ENCODE measurements around the gene PPP2R5A.
"Not testable (repeated sequence)": the region's sequence is repeated elsewhere in the genome, so short reads cannot be mapped to it uniquely, and the experiment has no call there.

Gene PPP2R5A

DNA sequence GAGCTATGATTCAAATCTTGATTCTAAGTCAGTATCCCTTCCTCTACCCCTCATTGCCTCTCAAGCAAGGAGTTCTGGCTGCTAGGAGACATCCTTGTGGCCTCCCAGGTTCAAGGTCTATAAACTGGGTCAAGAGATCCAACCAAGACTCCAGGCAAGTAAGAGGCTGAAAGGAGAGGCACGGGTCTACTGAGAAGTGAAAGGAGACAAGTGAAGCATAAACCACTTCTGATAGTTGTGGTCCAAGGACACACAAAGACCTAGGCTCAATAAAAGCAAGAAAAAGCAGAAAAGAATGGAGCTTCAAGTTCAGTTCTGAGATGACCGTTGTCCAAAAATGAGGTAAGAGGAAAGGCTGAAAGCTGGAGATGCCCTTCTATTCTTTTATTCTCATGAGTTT is 17.8 kb upstream of the PPP2R5A start:
- no peak for DNase-seq (ENCODE audit: low read depth)

DNA sequence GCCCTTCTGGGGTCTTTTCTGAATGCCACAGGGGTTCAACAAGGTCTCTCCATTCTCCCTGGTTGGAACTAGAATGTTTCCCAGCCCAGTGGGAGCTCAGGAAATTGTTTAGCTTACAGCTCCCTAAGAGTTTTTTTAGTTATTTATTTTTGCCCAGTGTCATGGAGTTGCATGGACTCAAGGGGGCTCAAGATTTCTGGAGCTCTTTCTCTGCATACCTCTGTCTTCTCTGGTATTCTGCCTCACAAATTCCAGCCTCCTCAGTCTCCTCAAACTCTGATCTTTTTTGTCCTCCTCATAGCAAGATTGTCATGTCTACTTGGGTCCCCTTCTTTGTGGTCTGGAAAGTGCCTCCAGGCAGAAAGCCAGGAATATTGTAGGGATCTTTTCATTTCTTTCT is 15.9 kb upstream of the PPP2R5A start:
- no peak for DNase-seq (ENCODE audit: low read depth)

DNA sequence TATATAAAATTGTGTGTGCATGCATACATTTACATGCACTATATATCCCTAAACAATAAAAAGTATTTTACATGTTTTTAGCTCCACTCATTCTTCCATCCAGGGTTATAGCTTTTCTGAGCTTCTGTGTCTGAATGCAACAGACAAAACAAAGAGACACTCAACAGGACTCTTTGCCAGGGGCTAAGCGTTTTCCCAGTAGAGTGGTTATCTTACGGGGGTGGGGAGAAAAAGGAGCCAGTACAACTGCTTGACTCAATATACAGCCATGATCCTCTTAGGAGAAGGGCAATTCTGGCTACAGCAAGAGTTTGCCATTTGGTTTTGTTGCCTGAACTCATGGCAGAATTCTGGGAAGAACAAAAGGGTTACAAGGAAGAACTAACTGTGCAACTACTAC is 14.6 kb upstream of the PPP2R5A start:
- no peak for DNase-seq (ENCODE audit: low read depth)

DNA sequence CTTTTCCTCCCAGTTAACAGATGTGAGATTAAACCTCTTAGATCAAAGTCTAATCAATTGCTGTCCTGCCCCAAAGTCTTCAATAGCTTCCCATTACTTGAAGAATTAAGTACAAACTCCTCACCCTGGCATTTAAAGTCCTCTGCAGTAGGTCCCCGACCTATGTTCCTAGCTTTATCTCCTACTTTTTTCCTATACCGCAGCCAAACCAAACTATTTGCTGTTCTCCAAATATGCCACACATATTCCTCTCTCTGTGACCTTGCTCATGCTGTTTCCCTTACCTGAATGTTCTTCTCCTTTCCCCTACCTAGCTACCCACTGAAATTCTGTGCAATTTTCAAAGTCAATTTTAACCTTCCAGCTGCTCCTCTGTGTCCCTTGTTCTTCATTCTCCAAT is 14.0 kb upstream of the PPP2R5A start:
- DNase-seq (ENCODE audit: low read depth): no peak

DNA sequence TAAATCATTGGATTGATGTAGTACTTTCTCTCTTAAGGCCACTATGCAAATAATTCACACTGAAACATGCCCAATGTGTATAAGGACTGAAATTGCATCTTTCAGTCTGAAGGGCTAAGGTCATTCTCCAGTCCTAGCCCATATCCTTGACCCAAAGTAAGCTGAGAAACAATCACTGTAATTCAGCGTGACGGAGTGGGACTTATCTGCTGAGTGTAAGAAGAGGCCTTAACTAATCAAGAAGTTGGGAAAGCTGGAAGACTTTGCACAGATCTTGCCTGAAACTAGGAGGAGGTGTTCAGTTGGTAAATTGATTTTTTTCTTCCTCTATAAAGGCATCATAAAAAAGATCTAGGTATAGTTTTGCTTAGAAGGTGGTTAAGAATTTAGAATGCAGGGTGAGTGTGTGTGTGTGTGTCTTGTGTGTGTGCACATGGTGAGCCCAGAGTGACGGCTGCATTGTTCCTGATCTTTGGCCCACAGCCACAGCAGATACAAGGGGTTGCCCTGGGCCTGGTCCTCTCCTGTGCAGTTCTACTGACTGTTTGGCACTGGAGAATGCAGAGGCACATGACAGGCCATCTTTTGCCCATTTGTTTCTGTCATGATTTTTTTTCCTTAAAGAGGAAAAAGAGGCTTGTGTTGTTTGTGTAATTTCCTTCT is 13.3 kb upstream of the PPP2R5A start:
- DNase-seq (ENCODE audit: low read depth): no peak

DNA sequence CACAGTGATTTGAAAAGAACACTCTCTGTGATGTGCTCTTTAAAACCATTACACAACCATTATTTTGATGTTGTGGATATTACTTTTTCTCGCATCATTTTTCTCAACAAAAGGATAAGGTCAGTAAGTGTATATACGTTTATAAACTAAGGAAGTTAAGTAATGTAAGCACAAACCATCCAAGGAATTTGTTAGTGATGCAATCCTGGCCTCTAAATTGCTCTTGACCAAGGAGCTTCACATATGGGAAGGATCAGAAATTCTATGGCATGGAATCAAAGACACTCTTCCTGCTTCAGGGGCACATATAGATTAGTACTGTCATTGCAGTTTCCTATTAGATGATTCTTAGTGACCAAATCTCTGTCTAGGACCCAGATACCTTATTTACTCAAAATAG is 3.6 kb upstream of the PPP2R5A start:
- no peak for DNase-seq (ENCODE audit: low read depth)

DNA sequence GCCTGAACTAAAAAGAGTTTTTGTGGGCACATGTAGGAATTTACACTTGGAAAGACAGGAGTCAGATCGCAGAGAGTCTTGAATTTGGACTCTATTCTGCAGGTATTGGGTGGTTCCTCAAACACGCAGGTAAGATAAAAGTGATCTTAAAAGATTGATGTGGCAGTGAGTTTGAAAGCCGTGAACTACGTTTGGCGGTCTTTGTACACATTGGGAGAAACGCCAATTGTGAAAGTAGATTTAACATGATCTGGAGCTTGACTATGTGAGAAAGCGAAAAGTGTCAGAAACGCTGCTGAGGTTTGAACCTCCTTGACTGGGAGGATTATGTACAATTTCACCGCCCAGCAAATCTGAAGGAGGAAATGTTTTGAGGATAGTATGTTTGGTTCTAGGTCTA is 1.5 kb upstream of the PPP2R5A start:
- DNase-seq (ENCODE audit: low read depth): no peak

DNA sequence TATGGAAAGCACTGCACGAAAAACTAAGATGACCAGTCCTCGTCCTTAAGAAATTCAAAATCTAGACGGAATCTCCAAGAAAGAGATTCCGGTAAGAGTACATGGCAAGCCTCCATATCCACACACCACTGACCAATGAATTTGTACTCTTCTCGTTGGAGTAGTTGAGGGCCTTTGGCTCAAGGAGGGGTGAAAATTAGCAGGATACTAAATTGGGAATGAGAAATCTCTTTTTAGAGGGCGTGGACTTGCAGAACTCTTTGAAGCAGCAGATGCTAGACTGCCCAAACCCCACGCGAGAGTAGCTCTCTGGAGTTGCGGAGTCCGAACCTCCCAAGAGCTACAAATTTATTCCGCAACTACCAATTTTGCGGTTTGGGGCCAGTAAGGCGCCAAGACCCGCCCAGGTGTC is 872 bp upstream of the PPP2R5A start:
- DNase-seq (ENCODE audit: low read depth): no peak

DNA sequence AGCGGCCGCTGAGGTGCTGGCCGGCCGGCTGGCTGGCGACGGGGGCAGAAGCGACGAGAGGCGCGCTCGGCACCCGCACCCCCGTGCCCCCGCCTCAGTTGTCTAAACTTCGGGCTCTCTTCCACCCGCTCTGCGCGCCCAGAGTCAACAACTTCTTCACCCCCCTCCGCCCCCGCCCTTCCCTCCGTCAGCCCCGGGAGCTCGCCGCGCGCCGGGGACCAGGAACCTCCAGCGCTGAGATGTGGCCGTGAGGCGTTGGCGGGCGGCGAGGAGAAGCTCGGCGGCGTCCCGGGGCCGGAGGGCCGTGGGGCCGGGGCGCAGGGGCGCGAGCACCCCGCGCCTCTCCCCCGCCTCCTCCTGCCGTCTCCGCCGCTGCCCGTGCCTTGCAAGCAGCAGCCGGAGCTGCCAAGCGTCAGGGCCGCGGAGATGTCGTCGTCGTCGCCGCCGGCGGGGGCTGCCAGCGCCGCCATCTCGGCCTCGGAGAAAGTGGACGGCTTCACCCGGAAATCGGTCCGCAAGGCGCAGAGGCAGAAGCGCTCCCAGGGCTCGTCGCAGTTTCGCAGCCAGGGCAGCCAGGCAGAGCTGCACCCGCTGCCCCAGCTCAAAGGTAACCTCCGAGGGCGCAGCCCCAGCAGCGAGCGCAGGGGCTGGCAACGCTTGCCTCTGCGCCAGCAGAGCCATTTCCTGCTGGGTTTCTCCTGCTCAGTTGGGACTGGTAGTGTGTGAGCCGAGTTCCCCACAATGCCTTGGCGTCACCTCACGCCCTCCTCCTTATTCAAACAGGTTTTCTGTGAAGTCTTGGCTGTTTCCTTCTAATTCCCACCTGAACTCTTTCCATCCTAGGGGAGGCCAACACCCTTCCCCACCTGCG is 710 bp downstream of the PPP2R5A start:
- peak; percentile 59 for DNase-seq (ENCODE audit: low read depth)

DNA sequence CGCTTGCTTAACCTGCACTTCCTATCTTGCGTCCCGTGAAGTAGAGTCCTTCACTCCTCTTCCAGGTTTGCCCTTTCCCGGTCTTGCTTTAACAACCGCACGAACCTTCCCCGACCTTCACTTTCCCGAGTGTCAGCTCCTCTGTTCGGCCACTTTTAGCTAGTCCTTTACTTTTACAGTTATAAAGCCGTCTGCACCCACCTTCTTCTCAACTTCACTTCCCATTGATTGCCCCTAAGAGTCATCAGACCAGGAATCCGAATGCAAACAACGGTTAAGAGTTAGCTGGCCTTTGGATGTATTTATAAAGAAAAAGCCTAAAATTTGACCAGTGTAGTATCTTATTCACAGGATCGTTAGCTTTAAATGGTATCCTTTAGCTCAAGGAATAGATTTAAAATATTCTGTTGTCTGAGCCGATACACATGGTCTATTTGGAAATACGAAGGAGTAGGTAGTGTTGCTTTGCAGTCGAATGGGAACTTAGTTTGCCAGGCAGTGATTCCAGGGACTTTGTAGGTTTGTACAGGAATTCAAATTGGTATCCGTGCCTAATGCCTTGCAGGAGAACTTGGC is 1.4 kb downstream of the PPP2R5A start:
- DNase-seq (ENCODE audit: low read depth): no peak

DNA sequence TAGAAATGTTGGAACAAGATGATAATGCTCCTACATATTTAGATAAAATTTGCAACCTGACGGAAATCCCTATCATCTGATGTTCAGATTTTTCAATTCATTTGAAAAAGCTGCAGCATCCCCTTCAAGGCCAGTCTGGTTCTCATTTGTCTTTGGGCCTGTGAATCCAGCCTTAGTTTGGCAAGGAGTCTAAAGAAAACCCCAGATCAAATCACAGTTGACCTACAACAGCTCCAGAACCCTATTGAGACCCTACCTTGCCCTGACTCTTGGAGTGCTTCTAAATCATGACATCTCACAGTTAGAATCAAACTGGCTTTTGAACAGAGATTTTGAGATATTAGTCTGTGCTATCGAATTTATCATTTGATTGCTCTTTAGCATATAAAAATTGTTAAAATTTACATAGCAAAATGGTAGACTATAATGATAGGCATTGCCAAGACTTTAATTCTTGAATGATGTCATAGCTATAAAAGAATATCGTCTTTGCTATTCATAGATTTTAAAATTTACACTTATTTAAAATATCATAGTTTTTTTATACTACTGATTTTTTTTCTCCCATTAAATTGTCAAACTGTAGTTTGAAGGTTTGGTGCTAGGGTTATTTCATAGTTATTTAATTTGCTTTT is 2.2 kb downstream of the PPP2R5A start:
- no peak for DNase-seq (ENCODE audit: low read depth)

DNA sequence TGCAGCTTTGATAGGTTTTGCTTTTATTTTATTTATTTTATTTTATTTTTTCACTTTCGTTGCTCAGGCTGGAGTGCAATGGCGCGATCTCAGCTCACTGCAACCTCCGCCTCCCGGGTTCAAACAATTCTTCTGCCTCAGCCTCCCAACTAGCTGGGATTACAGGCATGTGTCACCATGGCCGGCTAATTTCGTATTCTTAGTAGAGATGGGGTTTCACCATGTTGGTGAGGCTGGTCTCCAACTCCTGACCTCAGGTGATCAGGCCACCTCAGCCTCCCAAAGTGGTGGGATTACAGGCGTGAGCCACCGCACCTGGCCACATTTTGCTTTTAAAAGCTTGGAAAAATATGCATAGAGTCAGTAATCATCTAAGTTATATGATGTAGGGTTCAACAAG is 2.8 kb downstream of the PPP2R5A start:
- DNase-seq (ENCODE audit: low read depth): not testable (repeated sequence)

DNA sequence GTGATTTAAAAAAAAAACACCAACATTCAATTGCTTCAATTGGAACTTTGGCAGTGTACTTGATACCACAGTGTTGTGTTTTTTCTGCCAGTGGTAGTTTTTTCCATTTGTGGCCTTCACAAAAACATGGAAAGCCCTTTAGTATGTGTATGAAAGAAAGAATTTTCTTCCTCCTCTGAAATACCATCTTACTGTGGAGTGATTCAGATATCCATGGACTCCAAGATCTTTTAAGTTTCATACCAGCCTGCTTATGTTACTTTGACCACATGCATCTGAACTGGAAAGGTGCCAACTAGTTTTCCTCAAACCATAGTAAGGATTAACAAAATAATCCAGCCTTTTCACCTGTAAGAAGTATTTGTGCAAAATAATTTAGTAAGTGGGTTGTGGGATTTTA is 3.4 kb downstream of the PPP2R5A start:
- DNase-seq (ENCODE audit: low read depth): no peak

DNA sequence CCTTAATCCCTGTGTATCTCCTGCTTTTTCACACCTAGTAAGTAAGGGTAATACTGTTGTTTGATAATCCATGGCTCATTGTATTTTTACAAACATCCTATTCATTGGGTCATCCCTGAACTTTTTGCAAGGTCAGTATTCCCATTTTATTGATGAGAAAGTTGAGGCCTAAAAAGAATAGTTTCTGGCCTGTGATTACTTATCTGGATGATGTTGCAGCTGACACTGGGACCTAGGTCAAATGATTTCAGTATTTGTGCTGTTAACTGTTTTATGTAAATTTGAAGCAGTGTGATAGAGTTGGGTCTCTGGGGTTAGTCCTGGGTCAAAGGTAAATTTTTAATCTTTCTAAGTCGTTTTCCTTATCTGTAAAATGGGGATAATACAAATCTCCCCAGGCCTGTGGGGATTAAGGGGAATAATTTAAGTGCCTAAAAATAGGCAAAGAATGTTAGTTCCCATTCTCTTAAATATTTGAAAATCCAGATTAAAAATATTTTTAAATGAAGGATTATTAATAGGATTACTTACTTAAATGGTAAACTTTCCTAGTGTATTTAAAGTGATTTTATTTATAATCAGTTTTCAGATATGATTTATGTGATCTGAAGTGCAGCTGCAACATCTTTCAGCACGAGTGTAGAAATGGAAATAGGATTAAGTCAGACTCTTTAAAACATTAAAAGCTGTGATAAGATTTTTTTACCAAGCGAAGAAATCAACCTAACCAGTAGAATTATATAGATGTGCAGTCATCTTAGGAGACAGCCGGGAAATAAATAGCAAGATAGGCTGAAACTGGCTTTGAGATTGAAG is 4.3 kb downstream of the PPP2R5A start:
- DNase-seq (ENCODE audit: low read depth): no peak

DNA sequence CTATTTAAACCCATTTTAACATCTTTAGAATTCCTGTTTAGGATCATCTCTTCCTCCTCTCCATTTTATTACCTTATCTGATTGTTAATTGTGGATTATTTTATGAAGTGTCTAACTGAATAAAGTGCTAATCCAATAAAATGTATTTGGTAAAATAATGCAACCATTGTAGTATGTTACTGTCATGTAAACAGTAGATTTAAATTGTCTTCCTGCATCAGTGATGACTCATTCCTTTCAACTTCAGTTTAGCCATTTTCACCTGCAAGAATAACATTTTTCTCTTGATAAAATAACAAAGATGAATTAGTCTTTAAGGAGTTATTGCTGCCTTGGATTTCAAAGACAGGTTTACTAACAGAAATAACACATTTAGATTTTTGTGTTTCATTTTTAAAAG is 5.4 kb downstream of the PPP2R5A start:
- DNase-seq (ENCODE audit: low read depth): no peak

DNA sequence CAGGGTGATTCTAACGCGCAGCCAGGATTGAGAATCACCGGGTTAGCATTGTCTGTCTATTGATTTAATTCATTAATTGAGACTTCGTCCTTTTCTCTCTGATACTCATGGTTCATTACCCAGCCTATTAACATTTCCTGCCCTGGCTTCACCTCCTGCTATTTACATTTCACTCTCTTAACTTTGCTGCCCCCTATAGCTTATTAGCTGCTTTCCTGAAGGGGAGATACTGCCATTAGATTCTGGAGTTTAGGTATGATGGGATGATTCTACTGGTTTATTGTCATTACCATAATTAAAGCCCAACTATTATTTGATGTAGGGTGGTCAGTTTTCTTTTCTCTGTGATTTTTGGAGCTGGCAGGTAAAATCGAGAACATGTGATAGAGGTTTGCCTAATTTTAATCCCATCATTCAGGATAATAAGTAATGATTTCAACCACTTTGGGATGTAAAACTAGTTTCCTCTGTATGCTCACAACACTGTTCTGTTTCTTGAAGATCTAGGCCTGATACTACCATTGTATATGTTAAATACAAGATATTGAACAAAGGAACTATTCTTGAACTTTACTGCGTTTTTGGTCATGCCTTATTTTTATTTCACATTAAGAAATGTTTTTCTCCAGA is 6.4 kb downstream of the PPP2R5A start:
- no peak for DNase-seq (ENCODE audit: low read depth)

DNA sequence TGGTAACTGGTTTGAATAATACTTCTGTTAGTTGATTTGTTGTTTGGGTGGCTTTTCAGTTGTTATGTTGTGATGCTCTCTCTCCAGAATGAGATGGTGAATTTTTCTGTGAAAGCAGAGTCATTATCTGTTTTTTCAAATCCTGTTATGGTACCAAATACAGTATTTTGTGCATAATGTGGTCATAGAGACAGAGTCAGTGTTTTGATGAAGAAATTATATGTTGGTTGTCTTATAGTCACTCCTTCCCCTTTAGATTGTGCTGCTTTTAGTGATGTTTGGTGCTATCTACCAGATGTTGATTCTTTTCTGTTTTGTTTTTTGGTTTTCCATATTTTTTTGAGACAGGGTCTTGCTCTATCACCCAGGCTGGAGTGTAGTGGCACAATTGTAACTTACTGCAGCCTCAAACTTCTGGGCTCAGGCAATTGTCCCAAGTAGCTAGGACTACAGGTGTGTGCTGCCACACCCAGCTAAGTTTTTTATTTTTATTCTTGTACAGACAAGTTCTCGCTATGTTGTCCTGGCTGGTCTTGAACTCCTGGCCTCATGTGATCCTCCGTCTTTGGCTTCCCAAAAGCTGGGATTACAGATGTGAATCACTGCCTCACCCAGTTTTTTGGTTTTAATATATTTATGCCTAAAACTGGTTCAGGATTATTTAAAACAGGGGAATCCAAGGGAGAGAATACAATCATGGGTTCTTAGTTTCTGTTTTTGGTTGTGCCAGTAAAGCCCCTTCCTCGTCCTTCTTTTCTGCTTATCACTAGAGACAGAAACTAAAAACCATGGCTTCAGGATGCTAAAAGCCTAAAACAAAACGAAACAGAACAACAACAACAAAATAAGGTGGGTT is 7.3 kb downstream of the PPP2R5A start:
- DNase-seq (ENCODE audit: low read depth): no peak

DNA sequence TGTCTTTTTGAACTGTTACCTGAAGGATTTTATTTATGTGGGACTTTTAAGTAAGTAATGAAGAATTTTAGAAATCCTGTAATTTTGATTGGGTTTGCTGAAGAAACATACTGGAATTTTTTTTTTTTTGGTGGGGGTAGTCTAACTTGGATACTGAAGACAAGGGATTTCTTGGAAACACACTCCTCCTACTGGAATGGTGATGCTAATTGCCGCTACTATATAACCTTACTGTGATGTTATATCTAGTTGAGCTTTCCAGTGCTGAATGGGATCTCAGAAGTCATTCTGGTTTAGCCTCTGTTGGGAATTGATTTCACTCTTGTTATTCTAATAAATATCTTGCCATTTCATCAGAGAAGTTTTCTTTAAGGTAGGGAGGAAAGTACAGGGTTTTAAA is 8.4 kb downstream of the PPP2R5A start:
- DNase-seq (ENCODE audit: low read depth): no peak

DNA sequence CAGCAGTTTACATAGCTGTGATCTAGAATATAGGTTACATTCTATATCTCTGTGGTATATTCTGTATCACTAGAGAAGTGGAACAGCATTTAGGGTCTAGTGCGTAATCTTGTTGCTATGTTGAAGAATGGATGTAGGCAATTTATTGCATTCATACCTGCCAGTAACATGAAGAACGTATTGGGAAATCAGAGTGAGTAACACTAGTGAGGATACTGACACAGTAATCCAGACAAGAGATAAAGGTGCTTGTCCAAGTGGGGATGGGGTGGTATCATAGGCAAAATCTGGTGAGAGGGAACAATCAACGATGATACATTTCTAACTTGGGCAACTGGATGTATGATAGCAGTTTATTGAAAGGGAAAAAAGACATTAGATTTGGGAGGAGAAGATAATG is 9.8 kb downstream of the PPP2R5A start:
- DNase-seq (ENCODE audit: low read depth): no peak

DNA sequence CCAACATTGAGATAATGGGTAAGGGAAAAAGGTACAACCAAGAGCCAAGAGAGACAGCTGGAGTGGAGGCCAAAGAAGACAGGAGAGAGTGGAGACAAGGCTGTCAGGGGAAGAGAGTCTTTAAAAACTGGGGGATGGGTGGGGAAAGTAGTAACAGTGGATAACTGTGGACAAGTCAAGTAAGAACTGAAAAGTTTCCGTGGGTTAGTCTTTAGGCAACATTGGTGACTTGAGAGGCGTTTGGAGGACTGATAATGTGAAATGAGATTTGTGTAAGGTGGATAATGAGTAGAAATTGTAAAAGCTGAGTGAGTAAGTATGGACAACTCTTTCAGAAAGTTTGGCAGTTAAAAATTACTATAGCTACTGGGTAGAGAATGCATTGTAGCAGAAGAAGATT is 10.4 kb downstream of the PPP2R5A start:
- DNase-seq (ENCODE audit: low read depth): no peak

DNA sequence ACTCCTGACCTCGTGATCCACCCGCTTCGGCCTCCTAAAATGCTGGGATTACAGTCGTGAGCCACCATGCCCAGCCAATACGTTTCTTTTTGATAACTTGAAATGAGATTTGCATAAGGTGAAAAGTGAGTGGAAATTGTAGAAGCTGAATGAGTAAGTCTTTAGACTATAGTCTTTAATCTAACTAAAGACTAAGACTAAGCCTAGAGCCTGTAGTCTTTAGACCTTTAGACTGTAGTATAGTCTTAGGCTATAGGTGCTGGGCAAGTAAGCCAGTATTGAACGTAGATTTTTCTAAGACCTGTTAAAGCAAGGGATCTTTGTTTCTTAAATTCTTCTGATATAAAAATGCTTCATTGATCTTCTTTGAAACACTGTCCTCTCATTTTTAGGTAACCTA is 12.1 kb downstream of the PPP2R5A start:
- no peak for DNase-seq (ENCODE audit: low read depth)

Data from stimulated activated CD8-positive, alpha-beta memory T cell treated with anti-CD3 and anti-CD28 coated beads, Interleukin-12 subunit alpha, Interleukin-12 subunit beta, amount 100 ng/mL, for 4 hours (primary cell).